Right ventricle myocardium inferior (tissue), 1 donor: ENCODE measurements around the gene LSP1. TPM values are rescaled to one million over a fixed set of nuclear protein-coding genes. Genes with fewer than 3 reads are reported as not detected.

ENCODE experiments used
- ATAC-seq: fragments of 200-7000 bp; cut with Tn5 transposase; one replicate; pipeline ENCODE4 v1.9.1; 2020; ENCODE audit warnings: mild to moderate bottlenecking, moderate library complexity
- DNase-seq: peaks from one replicate; pipeline ENCODE4 v3.0.0; 2021; ENCODE audit errors: missing footprints
- intact Hi-C: fragments of 100-400 bp; cut with DNase I; formaldehyde crosslinking; loops from one replicate; pipeline ENCODE4 v1.11.0; 2022
- total RNA-seq: library from RNA; stranded (reverse); fragmentation: NEBNext Ultra II Directional; extraction: Animal tissue kit (Norgen Biotek cat#: 25700); gene quantifications from one replicate; pipeline ENCODE4 v1.2.1, GENCODE V29; 2021
- donor health status: DM: no; HTN: yes; CAD: no; lungs with severe emphysema.

Gene LSP1
- total RNA-seq, 1 donor from 2014 or later, result 22.5 TPM

DNA sequence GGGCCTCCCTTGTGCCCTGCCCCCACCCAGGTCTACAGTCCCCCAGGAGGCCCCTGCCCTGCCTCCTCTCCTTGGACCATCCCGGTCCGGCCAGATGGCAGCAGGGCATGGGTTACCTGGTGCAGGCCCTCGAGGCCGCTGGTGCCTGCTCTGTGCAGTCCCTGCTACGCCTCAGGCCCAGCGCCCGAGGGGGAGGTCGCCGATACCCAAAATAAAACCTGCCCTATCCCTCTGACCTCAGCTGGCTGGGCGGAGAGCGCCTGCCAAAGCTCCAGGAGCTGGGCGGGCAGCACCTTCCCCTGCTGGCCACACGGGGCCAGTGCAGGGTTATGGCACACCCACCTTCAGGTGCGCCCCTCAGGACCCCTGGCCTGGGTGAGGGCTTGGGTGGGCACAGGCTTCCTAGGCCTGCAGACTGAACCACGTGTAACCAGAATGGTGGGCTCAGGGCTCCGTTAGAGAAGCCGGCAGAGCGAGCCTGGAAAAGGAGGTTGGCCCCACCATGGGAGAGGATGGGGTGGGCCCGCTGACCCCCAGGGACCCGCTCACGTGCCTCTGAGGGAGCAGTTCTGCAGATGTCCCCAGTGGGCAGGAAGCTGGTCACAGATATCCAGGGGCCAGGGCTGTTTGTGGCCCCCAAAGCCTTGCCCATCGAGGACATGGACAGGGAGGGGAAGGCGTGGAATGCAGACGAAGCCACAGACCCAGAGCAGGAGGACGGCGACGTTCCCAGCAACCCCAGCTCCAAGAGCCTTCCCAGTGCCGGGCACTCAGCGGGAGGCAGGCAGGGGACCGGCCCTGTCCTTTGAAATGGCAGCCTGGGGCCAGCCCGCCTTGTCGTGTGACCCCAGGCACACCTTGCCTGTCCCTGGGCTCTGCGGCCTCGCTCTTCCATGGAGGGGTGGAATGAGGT lies 64.9 kb downstream of the LSP1 start:
- peak; percentile 65 for ATAC-seq

DNA sequence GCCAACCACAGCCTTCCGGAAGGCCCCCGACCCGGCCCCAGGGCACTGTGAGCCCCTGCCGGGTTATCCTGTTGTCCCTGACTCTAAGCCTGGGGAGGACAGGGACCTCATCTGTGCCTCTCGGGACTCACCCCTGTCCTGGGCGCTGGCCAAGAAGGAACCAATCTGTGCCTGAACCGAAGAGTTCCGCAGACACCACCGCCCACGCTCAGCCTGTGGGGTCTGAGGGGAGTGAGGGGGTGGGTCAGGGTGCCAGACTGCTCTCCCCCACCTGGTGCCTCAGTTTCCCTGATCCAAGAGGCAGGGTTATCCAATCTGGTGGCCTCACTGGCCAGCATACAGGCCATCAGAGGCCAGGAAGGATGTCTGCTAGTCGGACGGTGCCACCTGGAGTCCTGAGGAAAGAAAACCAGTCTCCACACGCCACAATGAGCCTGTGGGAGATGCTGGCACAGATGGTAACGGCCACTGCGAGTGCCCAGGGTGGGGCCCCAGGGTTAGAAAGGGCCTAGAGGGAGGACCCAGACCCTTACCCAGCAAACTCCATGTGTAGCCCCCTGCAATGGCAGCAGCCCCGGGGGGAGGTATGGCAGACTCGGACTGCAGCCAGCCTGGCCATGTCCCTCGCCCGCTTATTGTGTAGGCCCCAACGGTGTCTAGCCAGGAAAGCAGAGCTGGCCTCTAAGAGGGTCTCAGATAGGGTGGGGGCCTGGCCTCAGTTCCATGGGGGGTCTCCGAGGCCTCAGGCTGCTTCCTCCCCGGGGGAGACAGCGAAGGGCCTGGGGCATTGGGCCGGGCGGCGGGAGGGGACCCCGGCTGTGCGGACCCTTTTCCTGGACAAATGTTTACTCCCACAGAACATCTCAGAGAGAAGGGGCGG lies 65.8 kb downstream of the LSP1 start:
- ATAC-seq (no peak), DNase-seq (peak; percentile 57)
- intact Hi-C loops, result loop anchor here (5.0 kb wide), 2 partner anchors 36 to 226 kb away; no protein-coding TSS in a partner anchor

More for the DNA sequence above, 64.9 kb downstream of the LSP1 start:
- intact Hi-C loops, result loop anchor here (2.0 to 5.0 kb wide), 3 partner anchors 35 to 225 kb away; no protein-coding TSS in a partner anchor
- DNase-seq, result peak; percentile 82

- no peak for ATAC-seq
- peak; percentile 61 for DNase-seq
- intact Hi-C loops, result loop anchor here (5.0 kb wide), 2 partner anchors 37 to 227 kb away; no protein-coding TSS in a partner anchor
Measured at GRCh38 chr11:1919391-1920127, 66.7 kb downstream of the LSP1 start, which contains the start of gene TNNT3. TNNT3 (plus strand) TSS chr11:1919703; CDS start chr11:1922875, 3,172 bp downstream.

DNA sequence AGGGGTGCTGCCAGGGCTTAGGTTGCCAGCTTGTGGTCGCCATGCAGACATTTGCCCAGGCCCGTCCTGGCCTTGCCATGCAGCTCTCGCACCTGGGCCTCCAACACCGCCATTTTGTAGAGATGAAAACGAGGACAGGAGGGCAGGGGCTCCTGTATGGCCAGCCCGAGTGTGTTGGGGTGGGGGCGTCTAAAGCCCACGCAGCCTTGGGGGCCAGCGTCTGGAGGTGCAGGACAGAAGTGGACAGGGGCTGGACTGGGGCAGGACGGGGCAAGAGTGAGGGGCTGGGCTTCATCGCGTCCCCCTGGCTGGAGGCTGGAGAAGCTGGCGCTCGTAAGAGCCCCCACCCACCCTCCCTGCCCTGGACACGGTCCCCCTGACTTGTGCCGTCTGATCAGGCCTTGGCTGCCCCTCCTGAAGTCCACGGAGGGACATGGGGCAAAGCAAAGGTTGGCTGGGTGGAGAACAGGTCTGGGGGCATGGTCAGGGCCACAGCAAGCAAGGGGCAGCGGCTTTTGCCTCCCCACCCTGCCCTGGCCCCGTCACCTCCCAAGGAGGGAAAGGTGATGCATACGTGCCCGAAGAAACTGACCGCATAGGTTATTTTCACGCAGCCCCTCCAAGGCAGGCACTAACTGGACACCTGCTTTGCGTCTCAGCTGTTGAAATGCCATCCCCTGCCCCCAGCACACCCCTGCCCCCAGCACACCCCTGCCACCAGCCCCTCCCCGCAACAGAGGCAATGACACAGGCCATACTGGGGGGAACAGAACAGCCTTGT lies 67.4 kb downstream of the LSP1 start:
- DNase-seq (peak; percentile 60), ATAC-seq (no peak)
- intact Hi-C loops, result no loop called here

DNA sequence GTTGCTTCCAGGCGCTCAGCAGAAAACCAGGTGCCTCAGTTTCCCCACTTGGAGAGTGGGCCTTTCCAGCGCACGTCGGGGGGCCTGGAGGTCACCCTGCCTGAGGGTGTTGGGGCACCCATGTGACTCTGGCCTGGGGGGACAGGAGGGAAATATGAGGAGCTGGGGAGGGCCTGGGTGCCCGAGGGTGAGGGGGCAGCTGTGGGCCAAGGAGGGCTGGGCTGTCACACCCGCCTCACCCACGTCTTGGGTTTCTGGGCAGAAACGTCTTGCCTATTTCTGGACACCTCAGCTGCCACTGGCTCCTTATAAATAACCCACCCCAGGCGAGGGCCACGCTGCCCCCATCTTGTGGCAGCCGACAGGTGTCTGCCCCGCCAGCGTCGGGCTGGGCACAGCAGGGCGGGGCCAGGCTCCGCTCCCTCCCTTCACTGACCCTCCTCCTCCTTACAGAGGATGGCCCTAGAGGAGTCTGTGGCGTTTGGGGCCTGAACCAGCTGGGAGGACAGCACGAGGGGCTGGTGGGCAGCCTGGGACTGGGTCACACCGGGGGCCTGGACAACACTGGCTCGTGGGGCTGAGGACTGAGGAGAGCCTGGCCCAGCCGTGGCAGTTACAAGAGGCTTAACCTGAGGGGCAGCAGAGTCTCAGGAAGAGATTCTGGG lies 68.2 kb downstream of the LSP1 start:
- DNase-seq (peak; percentile 52), ATAC-seq (no peak)

GRCh38 chr11:1921574-1922141 lies 68.8 kb downstream of the LSP1 start:
- intact Hi-C loops, result no loop called here
- DNase-seq (peak; percentile 70), ATAC-seq (peak; percentile 12)

More for the DNA sequence above, 68.2 kb downstream of the LSP1 start:
- intact Hi-C loops, result no loop called here

GRCh38 chr11:1922481-1923081 lies 69.7 kb downstream of the LSP1 start:
- peak; percentile 51 for DNase-seq
- intact Hi-C loops, result no loop called here
- ATAC-seq, result no peak

- peak; percentile 45 for DNase-seq
- ATAC-seq, result no peak
- intact Hi-C loops, result no loop called here
Measured at GRCh38 chr11:1923201-1923956, 70.5 kb downstream of the LSP1 start.

- intact Hi-C loops, result no loop called here
- DNase-seq (peak; percentile 45), ATAC-seq (no peak)
Measured at GRCh38 chr11:1924181-1924580, 71.3 kb downstream of the LSP1 start.

- DNase-seq (peak; percentile 48), ATAC-seq (no peak)
- intact Hi-C loops, result no loop called here
Measured at GRCh38 chr11:1924646-1925372, 71.9 kb downstream of the LSP1 start.

GRCh38 chr11:1925373-1926155 lies 72.7 kb downstream of the LSP1 start:
- ATAC-seq (no peak), DNase-seq (peak; percentile 40)
- intact Hi-C loops, result no loop called here

DNA sequence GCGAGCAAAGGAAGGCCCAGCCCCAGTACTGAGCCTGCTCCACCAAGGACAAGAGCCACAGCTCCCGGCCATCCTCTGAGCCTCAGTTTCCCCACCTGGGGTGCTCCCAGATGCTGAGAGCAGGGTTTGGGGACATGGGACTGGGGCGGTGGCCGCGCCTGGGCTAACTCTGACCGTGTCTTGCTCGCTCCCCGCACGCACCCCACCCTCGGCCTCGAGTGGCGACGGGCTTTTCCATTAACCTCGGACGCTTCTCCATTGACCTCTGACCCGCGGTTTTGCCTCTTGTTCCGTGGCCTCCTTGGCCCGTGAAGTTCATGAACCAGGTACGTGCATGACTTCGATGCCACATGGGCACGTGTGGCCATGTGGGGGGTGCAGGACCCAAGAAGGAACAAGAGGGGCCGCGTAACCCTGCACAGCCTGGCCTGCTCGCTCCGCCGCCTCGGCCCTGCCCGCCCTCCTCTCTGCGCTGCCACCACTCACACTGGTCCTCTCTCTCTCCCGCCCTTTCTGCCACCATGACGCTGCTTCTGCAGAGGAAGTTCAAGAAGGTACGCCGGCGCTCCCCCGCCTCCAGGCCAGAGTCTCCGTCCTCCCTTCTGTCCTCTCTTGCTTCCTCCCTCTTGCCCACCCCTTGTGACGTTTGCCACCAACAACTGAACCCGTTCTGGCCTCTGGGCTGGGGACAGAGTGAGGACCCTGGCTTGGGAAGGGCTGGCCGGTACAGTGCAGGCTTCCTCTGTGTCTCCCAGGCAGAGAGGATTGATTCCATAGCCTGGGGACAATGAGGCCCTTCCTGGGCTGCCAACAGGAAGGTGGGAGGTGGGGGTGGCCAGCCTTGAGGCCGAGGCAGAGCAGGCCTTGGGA lies 73.5 kb downstream of the LSP1 start:
- DNase-seq (peak; percentile 46), ATAC-seq (no peak)
- intact Hi-C loops, result no loop called here

DNA sequence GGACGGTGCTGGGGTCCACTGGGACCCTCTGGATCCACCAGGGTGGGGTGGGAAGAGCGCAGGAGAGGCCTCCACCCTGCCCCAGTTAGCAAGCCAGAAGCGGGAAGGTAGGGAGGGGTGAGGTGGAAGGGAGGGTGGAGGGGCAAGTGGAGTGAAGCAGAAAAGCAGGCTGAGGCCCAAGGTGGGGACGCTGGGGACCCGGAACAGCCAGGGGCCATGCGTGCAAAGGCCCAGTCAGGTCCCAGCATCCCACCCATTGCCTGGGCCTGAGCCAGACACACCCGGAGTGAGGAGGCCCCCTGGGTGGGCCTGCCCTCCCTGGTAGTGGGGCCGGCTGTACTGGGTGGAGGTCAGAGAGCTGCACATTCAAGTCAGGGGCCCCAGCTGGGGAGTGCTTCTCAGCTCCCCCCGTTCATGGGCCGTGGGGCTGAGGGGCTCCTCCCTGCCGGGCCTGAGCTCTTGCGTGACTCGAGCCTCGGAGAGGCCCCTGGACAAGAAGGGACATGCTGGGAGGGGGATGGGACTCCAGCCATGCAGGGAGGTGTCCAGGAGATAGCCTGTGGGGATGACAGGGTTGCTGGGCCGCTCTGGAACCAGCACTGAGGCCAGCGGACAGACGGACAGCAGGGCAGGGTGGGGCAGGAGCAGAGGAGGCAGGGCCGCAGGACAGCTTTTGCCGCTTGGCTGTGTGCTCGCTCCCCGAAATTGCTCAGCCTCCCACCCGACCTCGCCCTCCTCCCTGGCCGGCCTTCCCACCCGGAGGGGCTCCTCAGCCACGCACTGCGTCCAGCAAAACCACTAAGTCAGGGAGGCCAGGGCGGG lies 74.4 kb downstream of the LSP1 start:
- peak; percentile 65 for ATAC-seq
- peak; percentile 66 for DNase-seq
- intact Hi-C loops, result no loop called here
